Loucy (cell line): ENCODE measurements around the gene ASMTL.

Experiments
- H2AFZ ChIP-seq: fragments of 200-600 bp; sonication (generic); 2 replicates; pipeline ENCODE4 v1.6.0; 2016; ENCODE audit warnings: antibody characterized with exemption, mild to moderate bottlenecking, low read length, moderate library complexity
- H3F3A ChIP-seq: fragments of 200-600 bp; 2 replicates; pipeline ENCODE4 v1.6.0; 2016; ENCODE audit warnings: antibody characterized with exemption, low read depth, mild to moderate bottlenecking
- H3K27me3 ChIP-seq: fragments of 200-600 bp; sonication (generic); 2 replicates; pipeline ENCODE4 v1.6.1; 2014; ENCODE audit warnings: low read length, mild to moderate bottlenecking; ENCODE audit not compliant: insufficient read depth, poor library complexity, severe bottlenecking
- H3K36me3 ChIP-seq: fragments of 200-600 bp; sonication (generic); 2 replicates; pipeline ENCODE4 v1.6.1; 2016; ENCODE audit warnings: low read length; ENCODE audit not compliant: insufficient read depth
- H3K4me1 ChIP-seq: fragments of 200-600 bp; sonication (generic); 2 replicates; pipeline ENCODE4 v1.5.1; 2014; ENCODE audit warnings: low read length, mild to moderate bottlenecking; ENCODE audit not compliant: insufficient read depth, poor library complexity, severe bottlenecking
- H3K4me2 ChIP-seq: fragments of 200-600 bp; sonication (generic); 2 replicates; pipeline ENCODE4 v1.6.0; 2014; ENCODE audit warnings: antibody characterized with exemption, low read length, low read depth, mild to moderate bottlenecking; ENCODE audit not compliant: poor library complexity, severe bottlenecking
- H3K4me3 ChIP-seq: fragments of 200-600 bp; sonication (generic); 2 replicates; pipeline ENCODE4 v1.5.1; 2014; ENCODE audit warnings: low read length, mild to moderate bottlenecking, mixed read lengths; ENCODE audit not compliant: poor library complexity, severe bottlenecking
- H3K79me2 ChIP-seq: fragments of 200-600 bp; sonication (generic); 2 replicates; pipeline ENCODE4 v1.6.1; 2014; ENCODE audit warnings: low read length; ENCODE audit not compliant: insufficient read depth
- H3K9ac ChIP-seq: fragments of 200-600 bp; sonication (generic); 2 replicates; pipeline ENCODE4 v1.6.0; 2014; ENCODE audit warnings: mild to moderate bottlenecking, low read depth, low read length, moderate library complexity; ENCODE audit not compliant: poor library complexity, severe bottlenecking
- H3K9me2 ChIP-seq: fragments of 200-600 bp; sonication (generic); replicated peaks from 2 replicates; pipeline ENCODE4 v1.6.1; 2016; ENCODE audit warnings: low read depth, low read length, mixed read lengths
- H3K9me3 ChIP-seq: fragments of 200-600 bp; sonication (generic); 2 replicates; pipeline ENCODE4 v1.6.1; 2014; ENCODE audit warnings: mild to moderate bottlenecking, antibody characterized with exemption, low read length, low read depth; ENCODE audit not compliant: insufficient read depth
- H4K20me1 ChIP-seq: fragments of 200-600 bp; sonication (generic); 2 replicates; pipeline ENCODE4 v1.6.0; 2014; ENCODE audit warnings: antibody characterized with exemption, low read length, mild to moderate bottlenecking; ENCODE audit not compliant: insufficient read depth, poor library complexity, severe bottlenecking
- CTCF ChIP-seq: fragments of 200-600 bp; sonication (generic); conservative IDR thresholded peaks from 2 replicates; pipeline ENCODE4 v1.5.1; 2014; ENCODE audit warnings: mild to moderate bottlenecking, antibody characterized with exemption, low read length
- EZH2phosphoT487 ChIP-seq: fragments of 200-600 bp; IDR thresholded peaks from 2 replicates; pipeline ENCODE4 v1.6.1; 2018; ENCODE audit warnings: antibody characterized with exemption, mild to moderate bottlenecking, moderate library complexity, borderline replicate concordance

Gene ASMTL

GRCh38 chrX:1442016-1442665 lies 10.6 kb downstream of the ASMTL start:
- no peaks in the 10 kb centered on the region for H3K9me2 ChIP-seq
- H3K27me3 ChIP-seq, result no peaks in the 10 kb centered on the region
- no peak overlapping the region for H2AFZ ChIP-seq
- TF ChIP-seq CTCF (no peak), EZH2phosphoT487 (no peak)
- no peaks in the 10 kb centered on the region for H3K79me2 ChIP-seq
- H3F3A ChIP-seq, result no peaks in the 10 kb centered on the region
- no peak overlapping the region for H3K9ac ChIP-seq
- H3K9me3 ChIP-seq, result no peaks in the 10 kb centered on the region
- no peak overlapping the region for H3K4me3 ChIP-seq
- no peak overlapping the region for H3K4me2 ChIP-seq
- no peaks in the 10 kb centered on the region for H3K4me1 ChIP-seq
- H4K20me1 ChIP-seq, result no peaks in the 10 kb centered on the region
- no peaks in the 10 kb centered on the region for H3K36me3 ChIP-seq

- Histone ChIP-seq H3K36me3 (peaks cover 5% of the 10 kb centered on the region; the same call in 1 of the 2 replicates), H3K9me2 (no peaks in the 10 kb centered on the region), H2AFZ (no peak overlapping the region), H3K4me3 (no peak overlapping the region), H3F3A (no peaks in the 10 kb centered on the region), H4K20me1 (no peaks in the 10 kb centered on the region), H3K9ac (no peak overlapping the region), H3K4me2 (no peak overlapping the region), H3K4me1 (no peaks in the 10 kb centered on the region), H3K9me3 (no peaks in the 10 kb centered on the region), H3K27me3 (no peaks in the 10 kb centered on the region), H3K79me2 (no peaks in the 10 kb centered on the region)
- TF ChIP-seq CTCF, result no peak
- TF ChIP-seq EZH2phosphoT487, result no peak
These were observed 12.2 kb downstream of the ASMTL start for GRCh38 chrX:1440506-1440905.

- H3K36me3 ChIP-seq, result peaks cover 5% of the 10 kb centered on the region; the same call in 1 of the 2 replicates
- no peaks in the 10 kb centered on the region for H3F3A ChIP-seq
- H3K9ac ChIP-seq, result no peak overlapping the region
- no peaks in the 10 kb centered on the region for H3K9me2 ChIP-seq
- H3K9me3 ChIP-seq, result no peaks in the 10 kb centered on the region
- H3K79me2 ChIP-seq, result no peaks in the 10 kb centered on the region
- H3K4me1 ChIP-seq, result no peaks in the 10 kb centered on the region
- no peak overlapping the region for H2AFZ ChIP-seq
- TF ChIP-seq CTCF (no peak), EZH2phosphoT487 (no peak)
- H3K4me3 ChIP-seq, result no peak overlapping the region
- H3K27me3 ChIP-seq, result no peaks in the 10 kb centered on the region
- H4K20me1 ChIP-seq, result no peaks in the 10 kb centered on the region
- H3K4me2 ChIP-seq, result no peak overlapping the region
These were observed 17.3 kb downstream of the ASMTL start for GRCh38 chrX:1435241-1435895.
